ENCODE measurements around the gene ARID4A. TPM values are rescaled to one million over a fixed set of nuclear protein-coding genes. Genes with fewer than 3 reads are reported as not detected.

Gene ARID4A
- total RNA-seq, 5 donors from 2014 or later (not counting 1 experiment from before 2014, with no cell fraction given) = 51.2 to 70.1 (median 57.6) TPM

GRCh38 chr14:58288106-58288792 is 10.1 kb upstream of the ARID4A start:
- CTCF ChIA-PET = interaction anchor here in 1 of 2 donors (0.6 kb wide), 1 partner anchor 36 kb away, joined by 3 read pairs; no protein-coding TSS in a partner anchor
- peaks cover 14 to 86% of the 10 kb centered on the region in 2 donors for H3K36me3 ChIP-seq (ENCODE audit: control insufficient read depth in 2 of 2, extremely low read depth in 1 of 2, insufficient read depth in 1 of 2, low read length in 1 of 2)
- H3K27ac Mint-ChIP-seq = peak overlapping the region; percentile 11 to 76
- WGBS (ENCODE audit: insufficient coverage) = 67% methylated on average over 3 of the region's 3 CpGs
- no peak overlapping the region for H3K4me3 Mint-ChIP-seq
- POLR2A ChIA-PET = interaction anchor here in 1 of 2 donors (1.0 to 1.6 kb wide), 3 partner anchors 10 to 19 kb away, joined by 3 to 7 read pairs (median 4); partner anchors contain the start of gene ARID4A
- H3K27me3 Mint-ChIP-seq = no peaks in the 10 kb centered on the region
- H3K27ac ChIP-seq (ENCODE audit: low read length) = no peak overlapping the region
- no peak overlapping the region for H3K4me3 ChIP-seq (ENCODE audit: control insufficient read depth in 1 of 2, extremely low read depth in 1 of 2, low read length in 1 of 2)
- no peak for ATAC-seq (replicated peaks in 1 of 4)
- DNase-seq = no peak
- H3K27me3 ChIP-seq (replicated peaks in 1 of 2; ENCODE audit: control insufficient read depth in 2 of 2, extremely low read depth in 1 of 2, insufficient read depth in 2 of 2, low read length in 1 of 2) = no peaks in the 10 kb centered on the region
- H3K9me3 ChIP-seq = no peaks in the 10 kb centered on the region
- peaks cover 2 to 7% of the 10 kb centered on the region in 2 experiments for H3K4me1 ChIP-seq (ENCODE audit: control insufficient read depth in 1 of 2, extremely low read depth in 1 of 2, insufficient read depth in 2 of 2, low read length in 2 of 2)
- peaks cover 48% of the 10 kb centered on the region for H3K36me3 Mint-ChIP-seq
- H3K9me3 Mint-ChIP-seq = no peaks in the 10 kb centered on the region
- H3K4me1 Mint-ChIP-seq = peaks cover 65 to 76% (median 73%) of the 10 kb centered on the region in 3 donors

- ATAC-seq (replicated peaks in 1 of 4) = no peak
- Mint-ChIP-seq H3K27ac (no peak overlapping the region), H3K4me1 (peaks cover 68 to 84% (median 79%) of the 10 kb centered on the region in 3 donors), H3K4me3 (no peak overlapping the region), H3K9me3 (no peaks in the 10 kb centered on the region), H3K27me3 (no peaks in the 10 kb centered on the region), H3K36me3 (peaks cover 48% of the 10 kb centered on the region)
- POLR2A ChIA-PET = no interaction called here
- Histone ChIP-seq H3K27me3 (replicated peaks in 1 of 2; ENCODE audit: control insufficient read depth in 2 of 2, extremely low read depth in 1 of 2, insufficient read depth in 2 of 2, low read length in 1 of 2) (no peaks in the 10 kb centered on the region), H3K4me1 (ENCODE audit: control insufficient read depth in 1 of 2, extremely low read depth in 1 of 2, insufficient read depth in 2 of 2, low read length in 2 of 2) (peaks cover 14 to 28% of the 10 kb centered on the region in 2 experiments), H3K36me3 (ENCODE audit: control insufficient read depth in 2 of 2, extremely low read depth in 1 of 2, insufficient read depth in 1 of 2, low read length in 1 of 2) (peaks cover 14 to 76% of the 10 kb centered on the region in 2 donors), H3K27ac (ENCODE audit: low read length) (no peak overlapping the region), H3K4me3 (ENCODE audit: control insufficient read depth in 1 of 2, extremely low read depth in 1 of 2, low read length in 1 of 2) (no peak overlapping the region), H3K9me3 (no peaks in the 10 kb centered on the region)
- no peak for DNase-seq
- WGBS (ENCODE audit: insufficient coverage) = no CpG with 5 or more reads among the region's 5 CpGs
- CTCF ChIA-PET = interaction anchor here in 1 of 2 donors (0.6 to 0.7 kb wide), 2 partner anchors 8 to 9 kb away, joined by 3 read pairs; no protein-coding TSS in a partner anchor
These were observed 6.7 kb upstream of the ARID4A start for GRCh38 chr14:58291646-58292045.

- ATAC-seq (replicated peaks in 1 of 4) (no peak), DNase-seq (no peak)
- ChIA-PET POLR2A (no interaction called here), CTCF (interaction anchor here in 1 of 2 donors (0.7 kb wide), 2 partner anchors 10 to 121 kb away, joined by 3 to 5 read pairs; no protein-coding TSS in a partner anchor)
- Histone ChIP-seq H3K36me3 (ENCODE audit: control insufficient read depth in 2 of 2, extremely low read depth in 1 of 2, insufficient read depth in 1 of 2, low read length in 1 of 2) (peaks cover 14 to 72% of the 10 kb centered on the region in 2 donors), H3K27ac (ENCODE audit: low read length) (no peak overlapping the region), H3K9me3 (no peaks in the 10 kb centered on the region), H3K4me3 (ENCODE audit: control insufficient read depth in 1 of 2, extremely low read depth in 1 of 2, low read length in 1 of 2) (no peak overlapping the region), H3K27me3 (replicated peaks in 1 of 2; ENCODE audit: control insufficient read depth in 2 of 2, extremely low read depth in 1 of 2, insufficient read depth in 2 of 2, low read length in 1 of 2) (no peaks in the 10 kb centered on the region), H3K4me1 (ENCODE audit: control insufficient read depth in 1 of 2, extremely low read depth in 1 of 2, insufficient read depth in 2 of 2, low read length in 2 of 2) (peaks cover 18 to 28% of the 10 kb centered on the region in 2 experiments)
- no peak overlapping the region for H3K4me3 Mint-ChIP-seq
- H3K36me3 Mint-ChIP-seq = peaks cover 48% of the 10 kb centered on the region
- H3K27me3 Mint-ChIP-seq = no peaks in the 10 kb centered on the region
- H3K4me1 Mint-ChIP-seq = peaks cover 68 to 89% (median 84%) of the 10 kb centered on the region in 3 donors
- H3K9me3 Mint-ChIP-seq = no peaks in the 10 kb centered on the region
- no CpG with 5 or more reads among the region's 3 CpGs for WGBS (ENCODE audit: insufficient coverage)
- H3K27ac Mint-ChIP-seq = peak overlapping the region in 1 of 2 donors; percentile 8
These were observed 6.2 kb upstream of the ARID4A start for GRCh38 chr14:58292187-58292586.

GRCh38 chr14:58294201-58294600 is 4.2 kb upstream of the ARID4A start:
- Histone ChIP-seq H3K4me3 (ENCODE audit: control insufficient read depth in 1 of 2, extremely low read depth in 1 of 2, low read length in 1 of 2) (no peak overlapping the region), H3K36me3 (ENCODE audit: control insufficient read depth in 2 of 2, extremely low read depth in 1 of 2, insufficient read depth in 1 of 2, low read length in 1 of 2) (peaks cover 14 to 55% of the 10 kb centered on the region in 2 donors), H3K27me3 (replicated peaks in 1 of 2; ENCODE audit: control insufficient read depth in 2 of 2, extremely low read depth in 1 of 2, insufficient read depth in 2 of 2, low read length in 1 of 2) (no peaks in the 10 kb centered on the region), H3K9me3 (no peaks in the 10 kb centered on the region), H3K27ac (ENCODE audit: low read length) (no peak overlapping the region), H3K4me1 (ENCODE audit: control insufficient read depth in 1 of 2, extremely low read depth in 1 of 2, insufficient read depth in 2 of 2, low read length in 2 of 2) (peaks cover 18 to 28% of the 10 kb centered on the region in 2 experiments)
- H3K36me3 Mint-ChIP-seq = peaks cover 36% of the 10 kb centered on the region
- no peaks in the 10 kb centered on the region for H3K27me3 Mint-ChIP-seq
- POLR2A ChIA-PET = no interaction called here
- H3K27ac Mint-ChIP-seq = peak overlapping the region in 1 of 2 donors; percentile 66
- H3K4me3 Mint-ChIP-seq = no peak overlapping the region
- WGBS (ENCODE audit: insufficient coverage) = 100% methylated on average over 7 of the region's 7 CpGs
- H3K4me1 Mint-ChIP-seq = peaks cover 52 to 69% (median 65%) of the 10 kb centered on the region in 3 donors
- CTCF ChIA-PET = interaction anchor here in 1 of 2 donors (0.5 kb wide), 1 partner anchor 88 kb away, joined by 5 read pairs; no protein-coding TSS in a partner anchor
- no peak for ATAC-seq (replicated peaks in 1 of 4)
- H3K9me3 Mint-ChIP-seq = no peaks in the 10 kb centered on the region
- DNase-seq = no peak

GRCh38 chr14:58296726-58297125 is 1.6 kb upstream of the ARID4A start:
- POLR2A ChIA-PET = interaction anchor here (0.5 to 2.5 kb wide), 2 partner anchors 11 to 42 kb away, joined by 3 to 8 read pairs; no protein-coding TSS in a partner anchor
- no peak overlapping the region for H3K4me3 Mint-ChIP-seq
- no peak overlapping the region for H3K27ac Mint-ChIP-seq
- no peaks in the 10 kb centered on the region for H3K9me3 Mint-ChIP-seq
- DNase-seq = no peak
- no peaks in the 10 kb centered on the region for H3K27me3 ChIP-seq (replicated peaks in 1 of 2; ENCODE audit: control insufficient read depth in 2 of 2, extremely low read depth in 1 of 2, insufficient read depth in 2 of 2, low read length in 1 of 2)
- no peak overlapping the region for H3K27ac ChIP-seq (ENCODE audit: low read length)
- WGBS (ENCODE audit: insufficient coverage) = 7% methylated on average over 2 of the region's 3 CpGs
- ATAC-seq (replicated peaks in 1 of 4) = no peak
- H3K36me3 Mint-ChIP-seq = peaks cover 25% of the 10 kb centered on the region
- peaks cover 52 to 66% (median 63%) of the 10 kb centered on the region in 3 donors for H3K4me1 Mint-ChIP-seq
- H3K27me3 Mint-ChIP-seq = no peaks in the 10 kb centered on the region
- peaks cover 29% of the 10 kb centered on the region in 2 experiments for H3K4me1 ChIP-seq (ENCODE audit: control insufficient read depth in 1 of 2, extremely low read depth in 1 of 2, insufficient read depth in 2 of 2, low read length in 2 of 2)
- peak overlapping the region; percentile 83 to 87 for H3K4me3 ChIP-seq (ENCODE audit: control insufficient read depth in 1 of 2, extremely low read depth in 1 of 2, low read length in 1 of 2)
- CTCF ChIA-PET = interaction anchor here in 1 of 2 donors (0.7 kb wide), 1 partner anchor 130 kb away, joined by 3 read pairs; the partner anchor contains the start of gene TIMM9
- no peaks in the 10 kb centered on the region for H3K9me3 ChIP-seq
- H3K36me3 ChIP-seq (ENCODE audit: control insufficient read depth in 2 of 2, extremely low read depth in 1 of 2, insufficient read depth in 1 of 2, low read length in 1 of 2) = peaks cover 0 to 34% of the 10 kb centered on the region in 2 donors

GRCh38 chr14:58297412-58297761 is 968 bp upstream of the ARID4A start:
- Mint-ChIP-seq H3K36me3 (peaks cover 28% of the 10 kb centered on the region), H3K27me3 (no peaks in the 10 kb centered on the region), H3K4me1 (peaks cover 51 to 67% (median 65%) of the 10 kb centered on the region in 3 donors), H3K9me3 (no peaks in the 10 kb centered on the region), H3K27ac (no peak overlapping the region), H3K4me3 (no peak overlapping the region)
- Histone ChIP-seq H3K9me3 (no peaks in the 10 kb centered on the region), H3K4me1 (ENCODE audit: control insufficient read depth in 1 of 2, extremely low read depth in 1 of 2, insufficient read depth in 2 of 2, low read length in 2 of 2) (peaks cover 29 to 30% of the 10 kb centered on the region in 2 experiments), H3K27ac (ENCODE audit: low read length) (peak overlapping the region; percentile 99), H3K27me3 (replicated peaks in 1 of 2; ENCODE audit: control insufficient read depth in 2 of 2, extremely low read depth in 1 of 2, insufficient read depth in 2 of 2, low read length in 1 of 2) (no peaks in the 10 kb centered on the region), H3K36me3 (ENCODE audit: control insufficient read depth in 2 of 2, extremely low read depth in 1 of 2, insufficient read depth in 1 of 2, low read length in 1 of 2) (peaks cover 0 to 34% of the 10 kb centered on the region in 2 donors), H3K4me3 (ENCODE audit: control insufficient read depth in 1 of 2, extremely low read depth in 1 of 2, low read length in 1 of 2) (peak overlapping the region; percentile 83 to 87)
- DNase-seq (peak in 1 of 35 experiments; percentile 2), ATAC-seq (replicated peaks in 1 of 4) (no peak)
- CTCF ChIA-PET = interaction anchor here in 1 of 2 donors (1.0 to 1.7 kb wide), 6 partner anchors 10 to 130 kb away, joined by 5 to 13 read pairs (median 8); partner anchors contain the start of genes KIAA0586, PSMA3 and TIMM9
- WGBS (ENCODE audit: insufficient coverage) = 0% methylated on average over 9 of the region's 10 CpGs
- POLR2A ChIA-PET = interaction anchor here (0.9 to 2.5 kb wide), 11 partner anchors 8 to 1187 kb away, joined by 3 to 32 read pairs (median 7); partner anchors contain the start of genes JKAMP (in 1 of the 2), KIAA0586 (in 1 of the 2), L3HYPDH (in 1 of the 2) and PSMA3 (in 1 of the 2)
